ENCODE data around the gene PLA2G1B.

DNA sequence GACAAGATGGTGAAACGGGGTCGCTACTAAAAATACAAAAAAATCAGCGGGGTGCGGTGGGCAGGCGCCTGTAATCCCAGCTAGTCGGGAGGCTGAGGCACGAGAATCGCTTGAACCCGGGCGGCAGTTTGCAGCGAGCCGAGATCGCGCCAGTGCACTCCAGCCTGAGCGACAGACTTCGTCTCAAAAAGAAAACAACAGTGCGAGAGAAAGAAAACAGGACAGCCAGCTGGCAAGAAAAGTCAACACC, 35.2 kb downstream of the PLA2G1B start:
- TF ChIP-seq POLR2A (IDR thresholded peaks at IDR 0.05), result no peak
- TF ChIP-seq CTCF (IDR thresholded peaks at IDR 0.05), result no peak

All from adrenal gland (tissue), 5 donors.